Embryonic facial prominence (tissue), 1 donor: ENCODE data around the gene DNASE1L1.

Source experiments
- DNase-seq: peaks from one replicate; pipeline ENCODE4 v3.0.0-alpha.2; 2016; ENCODE audit errors: extremely low spot score

Gene DNASE1L1

DNA sequence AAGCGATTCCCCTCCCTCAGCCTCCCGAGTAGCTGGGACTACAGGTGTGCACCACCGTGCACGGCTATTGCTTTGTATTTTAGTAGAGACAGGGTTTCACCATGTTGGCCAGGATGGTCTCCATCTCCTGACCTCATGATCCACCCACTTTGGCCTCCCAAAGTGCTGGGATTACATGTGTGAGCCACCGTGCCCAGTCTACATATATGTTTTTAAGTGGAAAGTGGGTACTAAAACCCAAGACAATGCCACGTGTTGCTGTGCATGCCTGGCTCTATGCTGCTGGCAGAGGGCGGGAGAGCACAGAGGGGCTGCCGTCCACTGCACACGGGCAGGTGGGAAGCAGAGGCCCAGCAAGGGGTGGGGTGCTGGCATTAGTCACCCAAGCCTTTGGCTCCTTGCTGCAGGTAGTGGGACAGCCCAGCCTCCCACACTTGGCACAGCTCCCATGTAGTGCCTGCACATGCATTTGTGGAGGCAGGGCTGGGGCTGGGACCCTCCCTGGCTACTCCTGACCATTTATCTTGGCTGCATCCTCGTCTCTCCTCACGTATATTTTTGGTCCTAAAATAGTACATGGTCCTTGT lies 26.5 kb downstream of the DNASE1L1 start:
- no peak for DNase-seq

DNA sequence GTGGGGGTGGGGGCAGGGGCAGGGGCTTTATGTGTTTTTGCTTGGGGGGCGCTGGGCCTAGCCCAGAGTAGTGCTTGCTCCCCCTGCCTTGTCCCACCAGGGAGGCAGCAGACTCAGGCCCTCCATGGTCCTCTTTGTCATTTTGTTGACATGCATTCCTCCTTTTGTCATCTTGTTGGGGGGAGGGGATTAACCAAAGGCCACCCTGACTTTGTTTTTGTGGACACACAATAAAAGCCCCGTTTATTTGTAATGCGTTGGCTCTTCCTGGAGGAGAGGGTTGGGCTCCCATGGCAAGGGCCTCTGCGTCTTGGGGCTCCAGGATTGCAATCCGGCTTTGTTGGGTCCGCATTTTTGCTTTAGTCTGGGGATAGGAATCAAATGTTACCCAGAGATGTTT lies 27.8 kb downstream of the DNASE1L1 start:
- DNase-seq: no peak

DNA sequence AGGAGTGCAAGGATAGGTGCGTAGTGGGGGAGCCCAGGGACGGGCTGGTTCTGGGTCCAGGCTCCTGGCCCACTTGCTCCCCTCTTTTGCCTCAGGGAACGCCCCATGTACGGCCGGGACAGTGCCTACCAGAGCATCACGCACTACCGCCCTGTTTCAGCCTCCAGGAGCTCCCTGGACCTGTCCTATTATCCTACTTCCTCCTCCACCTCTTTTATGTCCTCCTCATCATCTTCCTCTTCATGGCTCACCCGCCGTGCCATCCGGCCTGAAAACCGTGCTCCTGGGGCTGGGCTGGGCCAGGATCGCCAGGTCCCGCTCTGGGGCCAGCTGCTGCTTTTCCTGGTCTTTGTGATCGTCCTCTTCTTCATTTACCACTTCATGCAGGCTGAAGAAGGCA lies 28.3 kb downstream of the DNASE1L1 start:
- DNase-seq: no peak

GRCh38 chrX:154380153-154380552 lies 28.9 kb downstream of the DNASE1L1 start:
- DNase-seq: no peak

DNA sequence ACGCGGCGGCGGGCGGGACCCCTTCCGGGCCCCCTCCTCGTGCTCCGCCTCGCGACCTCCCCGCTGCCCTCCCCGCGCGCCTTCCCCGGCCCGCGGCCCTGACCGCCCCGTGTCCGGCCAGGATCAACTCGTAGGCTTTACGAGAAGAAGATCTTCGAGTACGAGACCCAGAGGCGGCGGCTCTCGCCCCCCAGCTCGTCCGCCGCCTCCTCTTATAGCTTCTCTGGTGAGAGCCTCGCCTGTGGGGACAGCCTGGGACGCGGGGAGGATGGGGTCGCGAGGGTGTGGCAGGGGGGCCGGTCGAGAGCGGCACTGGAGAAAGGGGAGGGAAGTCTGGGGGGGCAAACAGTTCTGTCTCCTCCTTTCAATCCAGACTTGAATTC lies 29.5 kb downstream of the DNASE1L1 start:
- DNase-seq: no peak

- peak; percentile 93 for DNase-seq
Observed at GRCh38 chrX:154378799-154379568, 30.1 kb downstream of the DNASE1L1 start, which contains the start of gene EMD. EMD (plus strand) TSS chrX:154379295; CDS start chrX:154379485, 190 bp downstream.

DNA sequence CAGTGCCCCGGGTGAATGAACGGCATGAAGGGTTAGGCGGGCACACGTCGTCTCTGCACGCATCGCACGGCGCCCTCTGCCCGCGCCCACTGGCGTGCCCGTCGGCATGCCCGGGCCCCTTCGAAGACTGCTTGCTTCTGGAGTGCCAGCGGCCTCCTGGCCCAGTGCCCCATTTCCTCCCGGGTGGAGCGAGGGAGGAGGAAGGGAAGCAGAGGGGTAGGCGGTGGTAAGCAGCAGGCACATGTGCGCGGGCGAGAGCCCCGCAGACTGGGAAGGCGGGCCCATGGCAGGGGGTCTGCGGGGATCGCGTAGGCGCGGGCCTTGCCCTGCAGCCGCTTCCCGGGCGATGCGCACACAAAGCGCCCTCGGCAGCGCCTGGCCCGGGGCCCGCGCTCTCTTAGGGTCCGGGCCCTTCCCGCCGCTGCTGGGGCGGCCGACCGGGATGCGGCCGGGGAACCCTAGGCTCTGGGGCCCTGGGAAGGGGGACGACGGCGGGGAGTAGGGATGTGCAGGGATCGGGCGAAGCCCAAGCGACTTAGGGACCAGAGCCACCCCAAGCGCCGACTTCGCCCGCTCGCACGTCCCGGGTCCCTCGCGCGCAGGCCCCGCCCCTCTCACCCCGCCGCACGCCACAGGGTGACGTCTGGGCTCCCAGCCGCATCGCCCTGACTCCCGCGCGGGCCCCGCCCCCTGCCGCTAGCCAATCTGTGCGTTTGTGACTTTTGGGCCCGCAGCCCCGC lies 30.8 kb downstream of the DNASE1L1 start:
- DNase-seq: no peak

DNA sequence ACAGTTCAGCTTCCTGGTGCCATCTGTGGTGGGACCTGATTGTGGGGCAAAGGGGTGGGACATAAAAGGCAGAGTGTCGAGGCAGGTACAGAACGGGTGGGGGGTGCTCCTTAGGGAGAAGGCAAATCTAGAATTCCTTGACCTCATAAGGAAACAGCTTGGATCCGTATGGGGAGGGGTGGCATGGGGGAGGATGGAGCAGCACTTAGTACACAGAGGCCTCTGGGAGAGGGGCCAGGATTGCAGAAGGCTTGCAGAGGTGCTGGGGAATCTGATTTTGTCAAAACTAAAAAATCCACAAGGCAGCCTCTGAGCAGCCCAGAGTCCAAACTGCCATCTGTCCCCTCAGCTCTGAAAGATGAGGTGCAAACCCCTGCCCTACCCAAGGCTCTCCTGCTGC lies 32.3 kb downstream of the DNASE1L1 start:
- DNase-seq: no peak

DNA sequence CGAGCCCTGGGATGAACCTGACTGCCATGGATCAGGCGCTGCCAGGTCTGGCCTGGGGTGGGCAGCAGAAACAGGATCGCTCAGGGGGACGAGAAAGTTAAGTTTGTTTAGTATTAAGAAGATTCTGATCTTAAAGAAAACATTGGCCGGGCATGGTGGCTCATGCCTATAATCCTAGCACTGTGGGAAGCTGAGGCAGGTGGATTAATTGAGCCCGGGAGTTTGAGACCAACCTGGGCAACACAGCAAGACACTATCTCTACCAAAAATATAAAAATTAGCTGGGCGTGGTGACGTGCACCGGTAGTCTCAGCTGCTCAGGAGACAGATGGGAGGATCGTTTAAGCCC lies 33.9 kb downstream of the DNASE1L1 start:
- no peak for DNase-seq

DNA sequence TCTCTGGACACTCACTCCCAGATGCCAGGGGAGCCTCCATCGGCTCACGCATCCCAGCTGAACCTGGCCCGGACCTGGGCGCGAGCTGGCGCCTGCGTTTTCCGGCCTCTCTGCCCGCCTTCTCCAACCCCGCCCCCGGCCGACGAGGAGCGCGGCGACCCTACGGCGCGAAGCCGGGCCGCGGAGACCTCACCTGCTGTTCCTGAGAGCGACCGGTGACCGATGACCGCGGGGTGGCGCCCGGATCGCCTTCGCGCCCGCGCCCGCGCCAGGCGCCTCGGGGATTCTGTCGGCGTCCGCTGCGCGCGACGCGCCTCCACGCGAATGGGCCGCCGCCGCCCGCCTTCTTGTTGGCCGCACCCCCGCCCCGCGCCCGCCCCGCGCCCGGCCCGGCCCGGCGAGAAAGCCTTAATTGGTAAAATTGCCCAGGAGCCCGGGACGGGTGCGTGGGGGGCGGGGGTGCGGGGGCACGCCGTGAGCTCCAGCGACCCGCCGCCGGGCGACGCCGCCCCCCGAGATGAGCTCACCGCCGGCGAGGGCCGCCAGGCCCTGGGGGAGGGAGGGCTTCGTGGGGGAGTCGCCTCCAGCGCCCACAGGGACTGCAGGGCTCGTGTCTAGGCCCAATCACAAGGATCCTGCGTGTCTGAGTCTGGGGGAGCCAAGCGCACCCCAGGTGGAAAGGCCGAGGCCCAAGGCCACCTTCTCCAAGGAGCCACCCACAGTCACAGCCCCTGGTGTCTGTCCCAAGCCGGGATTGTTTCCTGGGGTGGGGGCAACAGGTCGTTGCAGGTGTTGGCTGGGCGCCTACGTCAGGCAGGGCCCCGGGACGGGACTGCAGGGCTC lies 34.5 kb downstream of the DNASE1L1 start, which contains the start of gene FLNA:
Gene FLNA, minus strand, starts transcription at position 322 of the 843 bp plus-strand sequence. CDS start 3,389 bp downstream, outside the sequence.
- DNase-seq: no peak

GRCh38 chrX:154373340-154374306 lies 35.4 kb downstream of the DNASE1L1 start:
- DNase-seq: no peak

DNA sequence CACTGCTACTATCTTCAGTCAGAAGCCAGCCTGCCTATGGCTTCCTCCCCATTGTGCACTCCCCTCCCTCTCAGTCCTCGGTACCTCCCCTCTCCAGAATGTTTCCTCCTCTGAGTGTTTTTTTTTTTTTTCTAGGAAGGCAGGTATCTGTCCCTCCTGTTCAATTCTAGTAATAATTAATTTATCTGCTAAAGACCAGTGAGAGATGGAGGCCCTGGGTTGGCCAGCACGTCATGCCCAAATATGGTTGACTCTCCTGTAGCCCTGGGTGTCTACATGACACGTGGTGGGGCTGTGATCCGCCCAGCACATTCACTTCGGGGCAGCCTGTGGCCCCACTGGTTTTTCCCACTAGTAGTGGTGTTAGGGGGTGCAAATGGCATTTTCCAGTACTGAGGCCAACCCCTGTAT lies 36.4 kb downstream of the DNASE1L1 start:
- no peak for DNase-seq

- no peak for DNase-seq
Observed at GRCh38 chrX:154371789-154372300, 37.2 kb downstream of the DNASE1L1 start.

- peak; percentile 82 for DNase-seq
Observed at GRCh38 chrX:154371017-154371788, 37.9 kb downstream of the DNASE1L1 start.

DNA sequence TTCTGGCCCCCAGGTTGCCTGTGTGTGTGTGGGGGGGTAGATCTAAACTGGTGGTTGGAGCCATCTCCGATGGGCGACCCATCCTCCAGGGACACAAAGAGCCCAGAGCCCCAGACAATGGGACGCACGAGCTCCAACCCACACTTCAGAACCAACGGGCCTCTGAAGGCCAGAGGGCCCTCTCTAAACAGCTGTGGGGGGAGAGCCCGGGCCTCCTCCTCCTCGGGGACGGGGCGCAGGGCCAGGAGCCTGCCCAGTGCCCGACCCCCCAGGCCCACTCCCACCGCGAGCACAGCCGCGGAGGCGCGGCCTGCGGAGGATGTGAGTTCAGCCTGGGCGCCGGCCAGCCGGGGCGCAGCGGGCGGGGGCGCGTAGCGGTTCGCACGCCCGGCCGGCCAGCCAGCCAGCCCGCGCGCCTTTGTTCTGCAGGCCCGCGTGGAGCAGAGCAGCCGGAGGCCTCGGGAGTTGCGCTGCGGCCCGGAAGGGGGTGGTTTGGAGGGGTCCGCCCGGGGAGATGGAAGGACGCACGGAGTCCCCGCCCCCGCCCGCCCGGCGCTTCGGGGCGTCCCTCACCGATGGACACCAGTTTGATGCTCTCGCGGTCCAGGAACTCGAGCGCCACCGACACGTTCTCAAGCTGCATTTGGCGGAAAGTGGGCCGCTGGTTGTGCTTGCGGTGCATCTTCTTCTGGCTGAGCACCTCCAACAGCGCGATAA lies 38.6 kb downstream of the DNASE1L1 start:
- no peak for DNase-seq

DNA sequence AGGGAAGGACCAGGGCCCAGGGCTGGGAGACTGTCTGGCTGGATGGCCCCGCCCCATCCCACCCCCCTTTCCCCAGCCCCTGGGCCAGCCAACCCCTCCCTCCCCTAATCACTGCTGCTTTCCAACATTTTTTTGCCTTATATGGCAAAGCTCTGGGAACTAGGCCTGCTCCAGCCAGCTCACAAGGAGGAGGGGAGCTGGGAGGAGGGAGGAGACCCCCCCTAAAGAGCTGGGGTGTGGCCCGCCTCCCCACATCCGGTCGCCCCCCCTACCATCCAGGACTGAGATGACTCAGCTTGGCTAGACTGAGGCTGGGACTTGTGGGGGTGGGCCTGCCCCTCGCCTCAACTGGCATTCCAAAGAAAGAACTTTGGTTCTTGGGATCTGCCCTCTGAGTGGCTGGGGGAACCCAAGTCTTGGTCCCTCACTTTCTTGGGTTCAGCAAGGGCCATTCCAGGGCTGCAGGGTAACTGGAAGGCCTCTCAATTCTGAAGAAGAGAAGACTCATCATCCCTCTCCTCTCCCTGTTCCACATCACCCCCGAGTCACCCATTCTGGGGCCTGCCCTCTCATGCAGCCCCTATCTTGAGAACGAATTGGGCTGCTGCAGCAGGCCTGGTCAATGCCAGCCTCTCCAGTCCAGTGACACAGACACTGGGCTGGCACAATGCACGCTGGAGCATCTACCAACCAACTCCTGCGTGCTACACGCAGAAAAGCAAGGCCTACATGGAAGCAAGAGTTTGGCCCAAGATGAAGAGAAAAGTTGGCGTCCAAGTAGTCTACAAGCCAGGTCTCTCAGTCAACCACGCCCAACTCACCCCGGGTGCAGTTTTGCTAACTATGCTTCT lies 39.4 kb downstream of the DNASE1L1 start:
- DNase-seq: peak; percentile 89

- DNase-seq: no peak
Observed at GRCh38 chrX:154368630-154369448, 40.2 kb downstream of the DNASE1L1 start.
